Stimulated activated memory B cell treated with anti-CD40 and anti-IgM and Interleukin-4, amounts not matched to agents 10 μg/mL and 1 μg/mL and 100 μg/mL, for 72 hours (primary cell): ENCODE measurements around the gene PUM2.
"Not testable (repeated sequence)": the region's sequence is repeated elsewhere in the genome, so short reads cannot be mapped to it uniquely, and the experiment has no call there.

Source experiments
- ATAC-seq: fragments of 150-1000 bp; cut with Tn5 transposase; 2 replicates; pipeline ENCODE4 v1.10.0; 2021
- H3K27ac Mint-ChIP-seq: one replicate; pipeline ENCODE4 v1.8.0; 2022; ENCODE audit warnings: mild to moderate bottlenecking, mixed read lengths
- H3K27me3 Mint-ChIP-seq: one replicate; pipeline ENCODE4 v1.8.0; 2022; ENCODE audit warnings: mixed read lengths
- H3K36me3 Mint-ChIP-seq: one replicate; pipeline ENCODE4 v1.8.0; 2022; ENCODE audit warnings: mixed read lengths
- H3K4me1 Mint-ChIP-seq: one replicate; pipeline ENCODE4 v1.8.0; 2022; ENCODE audit warnings: mixed read lengths
- H3K4me3 Mint-ChIP-seq: one replicate; pipeline ENCODE4 v1.8.0; 2022; ENCODE audit warnings: mild to moderate bottlenecking, moderate library complexity, mixed read lengths
- H3K9me3 Mint-ChIP-seq: one replicate; pipeline ENCODE4 v1.8.0; 2022; ENCODE audit warnings: mixed read lengths

Gene PUM2

DNA sequence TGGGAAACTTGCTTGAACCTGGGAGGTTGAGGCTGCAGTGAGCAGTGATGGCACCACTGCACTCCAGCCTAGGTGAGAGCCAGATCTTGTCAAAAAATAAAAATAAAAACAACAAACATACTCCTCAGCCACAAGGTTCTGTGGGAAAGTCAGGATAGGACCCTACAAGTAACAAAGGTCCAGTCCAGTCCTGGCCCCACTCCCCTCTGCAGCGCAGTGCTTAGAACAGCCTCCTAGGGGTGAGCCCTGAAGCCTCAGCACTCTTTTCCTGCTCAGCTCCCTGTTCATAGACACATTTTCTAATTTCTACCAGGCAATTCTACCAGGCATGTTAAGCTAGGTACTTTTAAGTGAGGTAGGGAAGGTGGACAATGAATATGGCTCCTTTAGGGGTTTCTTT, 103.6 kb downstream of the PUM2 start:
- no peaks in the 10 kb centered on the region for H3K27me3 Mint-ChIP-seq
- no peak for ATAC-seq
- H3K4me1 Mint-ChIP-seq: peaks cover 6% of the 10 kb centered on the region
- no peak overlapping the region for H3K27ac Mint-ChIP-seq
- H3K36me3 Mint-ChIP-seq: peaks cover 44% of the 10 kb centered on the region
- no peaks in the 10 kb centered on the region for H3K9me3 Mint-ChIP-seq
- no peak overlapping the region for H3K4me3 Mint-ChIP-seq

DNA sequence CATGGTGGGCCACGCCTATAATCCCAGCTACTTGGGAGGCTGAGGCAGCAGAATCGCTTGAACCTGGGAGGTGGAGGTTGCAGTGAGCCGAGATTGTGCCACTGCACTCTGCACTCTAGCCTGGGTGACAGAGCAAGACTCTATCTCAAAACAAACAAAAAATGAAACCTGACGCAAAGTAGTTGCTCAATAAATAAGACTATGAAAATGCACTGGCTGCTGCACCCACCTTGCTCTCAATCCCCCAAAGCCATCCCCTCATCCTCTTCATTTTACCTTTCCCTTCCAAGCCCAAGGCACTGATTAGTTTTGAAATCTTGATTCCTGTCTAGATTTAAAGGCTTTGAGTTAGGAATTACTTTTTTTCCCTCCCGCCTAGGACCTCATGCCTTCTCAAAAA, 107.0 kb downstream of the PUM2 start:
- not testable (repeated sequence) for H3K27ac Mint-ChIP-seq, H3K27me3 Mint-ChIP-seq, ATAC-seq, H3K9me3 Mint-ChIP-seq, H3K4me3 Mint-ChIP-seq
- Mint-ChIP-seq H3K4me1 (peaks cover 11% of the 10 kb centered on the region), H3K36me3 (peaks cover 17% of the 10 kb centered on the region)

DNA sequence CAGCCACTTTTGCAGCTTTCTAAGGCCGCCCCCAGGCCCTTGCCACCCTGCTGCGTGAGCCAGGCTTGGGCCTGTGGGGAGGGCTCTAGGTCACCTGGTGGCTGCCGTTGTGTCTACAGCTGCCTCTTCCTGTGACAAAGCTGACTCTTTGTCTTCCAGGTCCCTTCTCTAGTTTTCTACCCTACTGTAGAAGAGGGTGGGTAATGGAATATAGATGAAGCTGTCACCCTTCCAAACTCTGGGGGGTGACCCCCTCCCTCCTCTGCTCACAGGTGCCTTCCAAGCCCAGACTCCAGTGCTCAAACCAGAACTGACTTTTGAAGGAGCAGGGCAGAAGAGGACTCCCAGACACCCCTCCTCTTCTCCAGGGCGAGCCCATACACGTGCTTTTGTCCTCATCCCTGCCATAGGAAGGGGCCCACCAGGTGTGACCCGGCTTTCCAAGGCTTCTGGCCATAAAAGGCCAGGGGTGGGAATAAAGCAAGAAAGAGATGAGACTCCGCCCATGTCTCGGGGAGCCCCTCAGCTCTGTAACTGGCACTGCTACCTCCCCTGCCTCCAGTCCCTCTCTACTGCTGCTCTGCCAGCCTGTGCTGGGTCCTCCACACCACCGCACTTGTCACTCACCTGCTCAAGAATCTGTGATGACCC, 107.8 kb downstream of the PUM2 start:
- Mint-ChIP-seq H3K4me3 (no peak overlapping the region), H3K27me3 (peaks cover 14% of the 10 kb centered on the region), H3K27ac (no peak overlapping the region), H3K9me3 (peaks cover 7% of the 10 kb centered on the region), H3K4me1 (peaks cover 11% of the 10 kb centered on the region), H3K36me3 (peaks cover 12% of the 10 kb centered on the region)
- ATAC-seq: peak; percentile 43

DNA sequence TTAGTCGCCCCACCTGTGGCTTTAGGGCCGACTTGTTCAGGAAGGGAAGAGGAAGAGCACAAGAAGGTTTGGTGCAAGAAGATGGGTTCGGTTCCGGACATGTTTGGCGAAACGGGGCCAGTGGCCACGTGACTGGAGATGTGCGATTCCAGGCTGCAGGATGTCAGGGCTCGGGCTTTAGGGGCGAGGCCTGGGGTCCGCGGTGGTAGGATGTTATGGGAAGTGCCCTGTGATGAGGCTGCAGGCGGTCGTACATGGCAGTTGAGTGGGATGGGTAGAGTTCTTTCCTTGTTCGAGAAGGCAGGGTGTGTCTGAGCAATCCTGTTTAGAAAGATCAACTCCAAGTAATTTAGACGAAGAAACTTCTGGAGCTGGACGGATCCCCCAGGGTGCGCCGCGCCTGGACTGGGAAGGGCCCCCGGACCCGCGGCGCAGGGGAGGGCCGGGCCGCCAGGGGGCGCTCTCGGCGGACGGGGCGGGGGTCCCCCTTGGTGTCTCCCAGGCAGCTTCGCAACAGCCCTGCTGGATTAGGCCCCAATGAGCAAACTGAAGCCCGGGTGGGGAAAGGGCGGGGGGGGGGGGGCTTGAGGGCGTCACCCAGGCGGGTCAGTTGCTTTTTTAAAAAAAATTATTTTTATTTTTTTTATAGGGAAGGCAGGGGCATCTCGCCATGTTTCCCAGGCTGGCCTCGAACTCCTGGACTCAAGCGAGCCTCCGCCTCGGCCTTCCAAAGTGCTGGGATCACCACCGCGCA, 108.5 kb downstream of the PUM2 start:
- Mint-ChIP-seq H3K4me3 (peak overlapping the region; percentile 35), H3K27ac (no peak overlapping the region)
- ATAC-seq: no peak

DNA sequence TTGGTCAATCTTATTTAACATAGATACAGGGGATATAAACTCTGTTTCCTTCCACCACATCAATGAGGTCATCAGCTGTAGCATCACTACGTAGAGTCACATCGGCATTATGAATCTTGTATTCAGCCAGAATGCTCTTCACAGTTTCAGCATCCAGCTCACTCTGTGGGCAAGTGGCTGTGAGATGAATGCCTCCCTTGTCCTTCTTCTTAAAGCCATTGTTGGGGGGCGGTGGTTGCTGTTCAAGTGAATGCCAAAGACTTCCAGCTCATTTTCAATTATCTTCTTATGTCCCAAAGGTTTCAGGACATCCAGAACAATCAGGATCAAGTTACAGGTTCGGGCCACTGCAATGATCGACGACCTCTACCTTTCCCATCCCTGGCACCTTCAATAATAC, 110.4 kb downstream of the PUM2 start:
- H3K9me3 Mint-ChIP-seq, H3K4me3 Mint-ChIP-seq, ATAC-seq, H3K36me3 Mint-ChIP-seq, H3K27ac Mint-ChIP-seq: not testable (repeated sequence)
- peaks cover 40% of the 10 kb centered on the region for H3K27me3 Mint-ChIP-seq
- H3K4me1 Mint-ChIP-seq: peaks cover 11% of the 10 kb centered on the region

More for the DNA sequence above, 108.5 kb downstream of the PUM2 start:
- Mint-ChIP-seq H3K36me3 (peaks cover 5% of the 10 kb centered on the region), H3K27me3 (peaks cover 21% of the 10 kb centered on the region), H3K4me1 (peaks cover 11% of the 10 kb centered on the region), H3K9me3 (peaks cover 10% of the 10 kb centered on the region)

DNA sequence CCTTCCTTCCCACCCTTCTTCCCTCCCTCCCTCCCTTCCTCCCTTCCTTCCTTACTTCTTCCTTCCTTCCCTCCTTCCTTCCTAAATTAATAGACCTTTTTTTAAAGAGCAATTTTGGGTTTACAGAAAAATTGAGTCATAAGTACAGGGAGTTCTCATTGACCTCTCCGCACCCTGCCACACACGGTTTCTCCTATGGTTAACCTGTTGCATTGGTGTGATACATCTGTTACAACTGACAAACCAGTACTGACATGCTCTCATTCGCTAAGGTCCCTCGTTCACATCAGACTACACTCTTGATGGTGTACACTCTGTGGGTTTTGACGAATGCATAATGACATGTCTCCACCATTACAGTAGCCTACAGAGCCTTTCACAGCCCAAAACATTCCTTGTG, 114.1 kb downstream of the PUM2 start:
- H3K9me3 Mint-ChIP-seq: peaks cover 10% of the 10 kb centered on the region
- ATAC-seq: no peak
- no peaks in the 10 kb centered on the region for H3K36me3 Mint-ChIP-seq
- no peak overlapping the region for H3K4me3 Mint-ChIP-seq
- peaks cover 55% of the 10 kb centered on the region for H3K27me3 Mint-ChIP-seq
- H3K4me1 Mint-ChIP-seq: no peaks in the 10 kb centered on the region
- no peak overlapping the region for H3K27ac Mint-ChIP-seq

DNA sequence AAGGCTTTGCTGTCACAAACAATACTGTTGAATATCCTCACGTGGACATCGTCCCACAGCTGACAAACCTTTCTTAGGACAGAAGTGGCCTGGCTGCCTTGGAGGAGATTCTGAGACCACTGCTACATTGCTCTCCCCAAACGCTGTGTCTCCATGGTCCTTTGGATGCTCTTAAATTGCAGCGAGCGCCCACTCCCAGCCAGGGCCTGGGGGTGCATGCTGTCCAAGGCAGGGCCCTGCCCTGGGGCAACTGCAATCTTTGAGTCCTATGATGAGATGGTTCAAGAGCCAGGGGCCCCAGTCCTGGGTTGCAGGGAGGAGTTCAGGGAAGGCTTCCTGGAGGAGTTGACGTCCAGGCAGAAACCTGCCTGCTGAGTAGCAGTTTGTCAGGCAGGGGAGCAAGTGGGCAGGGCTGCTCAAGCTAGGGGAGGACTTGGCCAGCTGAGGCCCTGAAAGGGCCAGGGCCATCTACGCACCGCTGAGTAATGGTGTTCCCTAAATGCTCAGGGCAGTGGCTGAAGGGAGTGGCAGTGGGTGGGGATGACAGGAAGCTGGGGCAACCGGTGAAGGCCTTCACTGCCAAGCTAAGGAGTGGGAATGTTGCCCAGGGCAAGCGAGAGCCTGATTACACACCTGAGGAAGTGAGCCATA, 114.9 kb downstream of the PUM2 start:
- H3K4me3 Mint-ChIP-seq: no peak overlapping the region
- ATAC-seq: no peak

DNA sequence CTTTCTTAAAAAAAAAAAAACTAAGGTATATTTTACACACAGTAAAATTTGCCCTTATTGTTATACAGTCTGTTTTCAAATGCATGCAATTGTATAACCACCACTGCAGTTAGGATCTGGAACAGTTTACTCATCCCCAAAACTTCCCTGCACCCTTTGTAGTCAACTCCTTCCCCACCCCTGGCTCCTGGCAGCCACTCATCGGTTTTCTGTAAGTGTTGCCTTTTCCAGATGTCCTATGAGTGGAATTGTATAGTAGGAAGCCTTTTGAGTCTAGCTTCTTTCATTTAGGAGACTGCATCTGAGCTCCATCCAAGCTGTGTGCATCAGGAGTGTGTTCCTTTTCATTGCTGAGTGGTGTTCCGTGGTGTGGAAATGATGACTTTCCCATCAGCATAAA, 116.0 kb downstream of the PUM2 start:
- peaks cover 71% of the 10 kb centered on the region for H3K27me3 Mint-ChIP-seq
- H3K27ac Mint-ChIP-seq, H3K9me3 Mint-ChIP-seq, H3K4me3 Mint-ChIP-seq, H3K4me1 Mint-ChIP-seq, H3K36me3 Mint-ChIP-seq, ATAC-seq: not testable (repeated sequence)

More for the DNA sequence above, 114.9 kb downstream of the PUM2 start:
- Mint-ChIP-seq H3K27ac (no peak overlapping the region), H3K27me3 (peaks cover 62% of the 10 kb centered on the region), H3K9me3 (peaks cover 10% of the 10 kb centered on the region), H3K36me3 (no peaks in the 10 kb centered on the region), H3K4me1 (no peaks in the 10 kb centered on the region)

DNA sequence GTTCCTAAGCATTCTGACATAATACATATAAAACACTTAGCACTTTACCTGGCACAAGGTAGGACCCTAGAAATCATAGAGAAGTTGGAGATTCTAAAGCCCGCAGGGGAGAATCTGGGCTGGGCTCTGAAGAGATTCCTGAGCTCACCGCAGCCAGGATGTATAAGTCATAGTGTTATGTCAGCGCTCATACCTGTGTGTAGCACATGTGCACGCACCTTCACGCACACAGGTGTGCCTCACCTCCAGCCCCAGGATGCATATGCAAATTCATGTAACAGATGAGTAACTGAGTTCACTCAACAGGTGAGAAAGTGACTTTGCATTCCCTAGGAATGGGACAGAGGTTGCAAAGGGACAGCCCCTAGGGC, 117.8 kb downstream of the PUM2 start:
- no peak for ATAC-seq
- H3K36me3 Mint-ChIP-seq: no peaks in the 10 kb centered on the region
- H3K9me3 Mint-ChIP-seq: peaks cover 2% of the 10 kb centered on the region
- no peaks in the 10 kb centered on the region for H3K4me1 Mint-ChIP-seq
- peaks cover 75% of the 10 kb centered on the region for H3K27me3 Mint-ChIP-seq
- H3K4me3 Mint-ChIP-seq: no peak overlapping the region
- no peak overlapping the region for H3K27ac Mint-ChIP-seq

DNA sequence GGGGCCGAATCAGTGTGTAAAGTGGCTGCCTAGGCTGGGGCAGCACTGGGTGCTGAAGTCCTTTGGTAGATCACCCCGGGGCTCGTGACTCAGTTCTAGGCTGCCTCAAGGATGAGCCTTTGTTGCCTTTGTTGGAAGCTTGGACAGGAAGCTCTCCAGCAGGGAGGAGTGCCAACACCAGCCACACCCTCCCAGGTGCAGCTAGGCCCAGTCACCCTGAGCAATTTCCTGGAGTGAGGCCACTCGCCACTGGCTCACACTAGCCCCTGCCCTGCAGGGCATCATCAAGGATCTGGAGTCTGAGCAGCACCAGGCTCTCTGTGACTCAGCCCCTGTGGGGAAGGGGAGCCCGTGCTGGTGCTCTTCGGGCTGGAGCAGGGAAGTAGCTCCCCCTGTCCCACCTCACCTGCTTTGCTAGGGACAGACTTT, 119.0 kb downstream of the PUM2 start:
- no peaks in the 10 kb centered on the region for H3K9me3 Mint-ChIP-seq
- no peaks in the 10 kb centered on the region for H3K4me1 Mint-ChIP-seq
- ATAC-seq: peak; percentile 21
- H3K27me3 Mint-ChIP-seq: peaks cover 68% of the 10 kb centered on the region
- H3K4me3 Mint-ChIP-seq: no peak overlapping the region
- H3K27ac Mint-ChIP-seq: no peak overlapping the region
- H3K36me3 Mint-ChIP-seq: no peaks in the 10 kb centered on the region

DNA sequence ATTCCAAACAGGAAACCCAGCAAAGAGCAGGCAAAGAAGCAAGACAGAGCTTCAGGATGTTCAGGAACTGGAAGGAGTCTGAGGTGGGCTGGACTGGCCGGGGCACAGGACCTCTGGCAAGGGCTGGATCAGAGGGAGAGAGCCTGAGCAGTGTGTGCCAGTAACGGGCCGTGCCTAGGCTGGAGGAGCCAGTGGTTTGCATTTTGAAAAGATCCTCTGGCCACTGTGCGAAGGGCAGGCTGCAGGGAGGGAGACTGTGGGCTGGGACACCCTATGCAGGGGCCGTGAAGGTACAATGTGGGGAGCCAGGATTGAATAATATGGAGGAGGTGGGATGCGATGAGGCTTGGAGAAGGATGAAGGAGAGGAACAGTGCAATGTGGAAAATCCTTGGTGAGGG, 119.5 kb downstream of the PUM2 start:
- H3K9me3 Mint-ChIP-seq: no peaks in the 10 kb centered on the region
- H3K27ac Mint-ChIP-seq: no peak overlapping the region
- peaks cover 65% of the 10 kb centered on the region for H3K27me3 Mint-ChIP-seq
- H3K4me3 Mint-ChIP-seq: no peak overlapping the region
- ATAC-seq: no peak
- no peaks in the 10 kb centered on the region for H3K36me3 Mint-ChIP-seq
- H3K4me1 Mint-ChIP-seq: no peaks in the 10 kb centered on the region

DNA sequence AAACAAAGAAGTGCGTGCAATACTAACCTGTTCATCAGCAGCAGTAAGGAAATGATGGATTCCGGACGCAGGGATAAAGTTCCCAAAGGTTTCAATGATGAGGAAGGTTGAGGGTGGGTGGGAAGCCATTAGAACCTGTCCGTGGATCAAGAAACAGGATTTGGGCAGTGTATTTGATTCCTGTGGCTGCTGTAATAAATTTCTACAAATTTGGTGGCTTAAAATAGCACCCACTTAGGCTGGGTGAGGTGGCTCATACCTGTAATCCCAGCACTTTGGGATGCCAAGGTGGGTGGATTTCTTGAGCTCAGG, 120.6 kb downstream of the PUM2 start:
- Mint-ChIP-seq H3K4me1 (peaks cover 6% of the 10 kb centered on the region), H3K4me3 (no peak overlapping the region), H3K27ac (no peak overlapping the region), H3K9me3 (no peaks in the 10 kb centered on the region), H3K27me3 (peaks cover 66% of the 10 kb centered on the region), H3K36me3 (no peaks in the 10 kb centered on the region)
- ATAC-seq: no peak

DNA sequence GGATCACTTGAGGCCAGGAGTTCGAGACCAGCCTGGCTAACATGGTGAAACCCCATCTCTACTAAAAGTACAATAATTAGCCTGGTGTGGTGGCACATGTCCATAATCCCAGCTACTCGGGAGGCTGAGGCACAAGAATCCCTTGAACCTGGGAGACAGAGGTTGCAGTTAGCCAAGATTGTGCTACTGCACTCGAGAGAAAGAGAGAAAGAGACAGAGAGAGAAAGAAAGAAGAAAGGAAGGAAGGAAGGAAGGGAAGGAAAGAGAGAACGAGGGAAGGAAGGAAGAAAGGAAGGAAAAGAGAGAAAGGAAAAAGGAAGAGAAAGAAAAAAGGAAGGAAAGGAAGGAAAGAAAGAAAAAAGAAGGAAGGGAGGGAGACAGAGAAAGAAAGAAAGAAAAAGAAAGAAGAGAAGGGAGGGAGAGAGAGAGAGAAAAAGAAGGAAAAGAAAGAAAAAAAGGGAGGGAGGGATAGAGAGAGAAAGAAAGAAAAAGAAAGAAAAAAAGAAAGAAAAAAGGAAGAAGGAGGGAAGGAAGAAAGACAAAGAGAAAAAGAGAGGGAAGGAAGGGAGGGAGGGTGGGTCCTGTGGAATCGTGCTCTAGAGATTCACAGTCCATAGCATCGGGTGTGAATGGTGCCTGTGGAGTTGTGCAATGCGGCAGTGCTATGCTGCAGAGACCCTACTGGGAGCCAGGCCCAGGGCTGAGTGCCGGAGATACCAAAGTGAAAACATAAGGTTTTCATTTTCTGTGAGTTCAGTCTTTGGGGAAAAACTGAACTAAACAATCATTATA, 121.1 kb downstream of the PUM2 start:
- Mint-ChIP-seq H3K27me3 (peaks cover 65% of the 10 kb centered on the region), H3K36me3 (no peaks in the 10 kb centered on the region), H3K4me1 (peaks cover 6% of the 10 kb centered on the region), H3K27ac (no peak overlapping the region), H3K4me3 (no peak overlapping the region), H3K9me3 (no peaks in the 10 kb centered on the region)
- no peak for ATAC-seq

DNA sequence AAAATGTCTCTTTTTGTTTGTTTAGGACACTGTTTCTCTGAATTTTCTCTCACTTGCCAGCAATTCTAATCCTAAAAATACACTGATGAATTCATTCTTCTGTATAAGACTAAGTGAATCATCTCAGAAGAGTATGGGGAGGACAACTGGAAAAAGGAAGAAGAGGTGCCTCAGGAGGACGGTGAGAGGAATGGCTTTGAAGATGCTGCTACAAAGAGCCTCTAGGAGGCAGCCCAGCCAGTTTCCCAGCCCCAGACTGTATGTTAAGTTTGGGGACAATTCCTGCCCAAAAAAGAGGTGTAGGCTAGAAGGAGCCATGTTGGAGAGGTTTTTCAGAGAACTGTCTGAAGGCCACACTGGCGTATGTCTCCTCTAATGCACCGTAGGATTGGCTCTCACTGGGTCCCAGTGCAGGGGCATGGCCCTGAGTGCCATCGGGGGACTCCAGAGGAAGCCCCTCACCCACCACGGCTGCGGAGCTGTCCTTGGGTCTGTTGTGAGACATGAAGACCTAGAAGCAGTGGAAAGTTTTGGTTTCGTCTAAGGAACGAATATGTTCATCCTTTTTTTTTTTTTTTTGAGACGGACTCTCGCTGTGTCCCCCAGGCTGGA, 122.6 kb downstream of the PUM2 start:
- peaks cover 56% of the 10 kb centered on the region for H3K27me3 Mint-ChIP-seq
- H3K9me3 Mint-ChIP-seq: no peaks in the 10 kb centered on the region
- peaks cover 6% of the 10 kb centered on the region for H3K4me1 Mint-ChIP-seq
- H3K4me3 Mint-ChIP-seq: no peak overlapping the region
- H3K36me3 Mint-ChIP-seq: no peaks in the 10 kb centered on the region
- H3K27ac Mint-ChIP-seq: no peak overlapping the region
- no peak for ATAC-seq

DNA sequence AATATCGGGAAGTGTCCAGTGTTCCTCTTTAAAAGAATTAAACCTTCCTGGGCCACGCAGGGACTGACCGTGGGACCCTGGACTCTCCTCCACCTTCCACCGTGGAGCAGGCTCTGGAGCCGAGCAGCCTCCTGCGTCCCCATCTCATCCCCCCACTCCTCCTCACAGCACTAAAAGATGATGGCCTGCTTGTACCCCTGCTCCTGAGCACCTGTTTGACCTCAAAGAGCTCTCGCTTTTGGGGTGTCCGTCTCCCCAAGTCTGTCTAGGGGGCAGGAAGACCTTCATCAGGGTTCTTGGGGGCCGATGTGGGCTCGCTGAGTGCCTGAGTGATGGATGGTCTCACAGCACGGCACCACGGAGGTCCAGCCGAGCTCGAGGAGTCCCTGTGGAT, 124.5 kb downstream of the PUM2 start:
- Mint-ChIP-seq H3K4me1 (peaks cover 6% of the 10 kb centered on the region), H3K4me3 (no peak overlapping the region), H3K27ac (no peak overlapping the region), H3K9me3 (no peaks in the 10 kb centered on the region), H3K36me3 (no peaks in the 10 kb centered on the region), H3K27me3 (peaks cover 68% of the 10 kb centered on the region)
- ATAC-seq: no peak
